Ishikawa (cell line): ENCODE measurements around the gene TAS2R30.

Experiments
- CEBPB ChIP-seq: IDR thresholded peaks from 2 replicates; pipeline ENCODE4 v1.6.1; 2012
- CREB1 ChIP-seq: IDR thresholded peaks from 2 replicates; pipeline ENCODE4 v1.6.1; 2012; ENCODE audit warnings: low read depth
- EGR1 ChIP-seq: IDR thresholded peaks from 2 replicates; pipeline ENCODE4 v1.6.1; 2012
- EP300 ChIP-seq: IDR thresholded peaks from 2 replicates; pipeline ENCODE4 v1.6.1; 2012; ENCODE audit warnings: borderline replicate concordance
- FOXM1 ChIP-seq: IDR thresholded peaks from 2 replicates; pipeline ENCODE4 v1.6.1; 2012; ENCODE audit warnings: low read depth, borderline replicate concordance
- MAX ChIP-seq: IDR thresholded peaks from 2 replicates; pipeline ENCODE4 v1.6.1; 2012
- RAD21 ChIP-seq: IDR thresholded peaks from 2 replicates; pipeline ENCODE4 v1.6.1; 2012; ENCODE audit warnings: low read depth
- TAF1 ChIP-seq: IDR thresholded peaks from 2 replicates; pipeline ENCODE4 v1.6.1; 2012; ENCODE audit warnings: low read depth, mild to moderate bottlenecking
- TCF12 ChIP-seq: IDR thresholded peaks from 2 replicates; pipeline ENCODE4 v1.6.1; 2012; ENCODE audit warnings: low read depth
- TEAD4 ChIP-seq: IDR thresholded peaks from 2 replicates; pipeline ENCODE4 v1.6.1; 2012
- YY1 ChIP-seq: IDR thresholded peaks from 2 replicates; pipeline ENCODE4 v1.6.1; 2012; ENCODE audit warnings: low read depth
- ZBTB7A ChIP-seq: IDR thresholded peaks from 2 replicates; pipeline ENCODE4 v1.6.1; 2012; ENCODE audit warnings: low read depth
- TF ChIP-seq, protein P1 (sequence below): IDR thresholded peaks from 2 replicates; pipeline ENCODE4 v1.6.1; 2012; ENCODE audit warnings: low read depth, mild to moderate bottlenecking

DNA sequence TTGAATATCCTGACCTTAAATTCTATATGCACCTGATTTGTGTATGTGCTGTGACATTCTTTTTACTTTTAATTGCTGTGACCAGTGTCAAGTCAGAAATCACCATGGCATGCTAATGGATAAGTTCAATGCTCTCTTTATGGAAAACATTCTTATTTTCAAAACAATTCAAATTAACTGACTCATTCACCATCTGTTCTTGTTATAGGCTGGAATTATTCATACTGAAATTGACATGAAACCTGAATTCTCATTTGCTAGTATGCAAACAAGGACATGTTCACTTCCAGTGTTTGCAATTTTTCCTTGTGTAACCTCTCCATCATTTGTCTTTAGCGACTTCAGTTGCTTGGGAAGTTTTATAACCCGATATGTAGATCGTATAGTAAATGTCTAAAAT is at the start of gene TAS2R30:
- TF ChIP-seq EP300 (no peak), RAD21 (no peak), ZBTB7A (no peak), FOXM1 (no peak), CREB1 (no peak), TAF1 (no peak), CEBPB (no peak), TEAD4 (no peak), MAX (no peak), EGR1 (no peak), TCF12 (no peak), YY1 (no peak)
- TF ChIP-seq, protein P1, sequence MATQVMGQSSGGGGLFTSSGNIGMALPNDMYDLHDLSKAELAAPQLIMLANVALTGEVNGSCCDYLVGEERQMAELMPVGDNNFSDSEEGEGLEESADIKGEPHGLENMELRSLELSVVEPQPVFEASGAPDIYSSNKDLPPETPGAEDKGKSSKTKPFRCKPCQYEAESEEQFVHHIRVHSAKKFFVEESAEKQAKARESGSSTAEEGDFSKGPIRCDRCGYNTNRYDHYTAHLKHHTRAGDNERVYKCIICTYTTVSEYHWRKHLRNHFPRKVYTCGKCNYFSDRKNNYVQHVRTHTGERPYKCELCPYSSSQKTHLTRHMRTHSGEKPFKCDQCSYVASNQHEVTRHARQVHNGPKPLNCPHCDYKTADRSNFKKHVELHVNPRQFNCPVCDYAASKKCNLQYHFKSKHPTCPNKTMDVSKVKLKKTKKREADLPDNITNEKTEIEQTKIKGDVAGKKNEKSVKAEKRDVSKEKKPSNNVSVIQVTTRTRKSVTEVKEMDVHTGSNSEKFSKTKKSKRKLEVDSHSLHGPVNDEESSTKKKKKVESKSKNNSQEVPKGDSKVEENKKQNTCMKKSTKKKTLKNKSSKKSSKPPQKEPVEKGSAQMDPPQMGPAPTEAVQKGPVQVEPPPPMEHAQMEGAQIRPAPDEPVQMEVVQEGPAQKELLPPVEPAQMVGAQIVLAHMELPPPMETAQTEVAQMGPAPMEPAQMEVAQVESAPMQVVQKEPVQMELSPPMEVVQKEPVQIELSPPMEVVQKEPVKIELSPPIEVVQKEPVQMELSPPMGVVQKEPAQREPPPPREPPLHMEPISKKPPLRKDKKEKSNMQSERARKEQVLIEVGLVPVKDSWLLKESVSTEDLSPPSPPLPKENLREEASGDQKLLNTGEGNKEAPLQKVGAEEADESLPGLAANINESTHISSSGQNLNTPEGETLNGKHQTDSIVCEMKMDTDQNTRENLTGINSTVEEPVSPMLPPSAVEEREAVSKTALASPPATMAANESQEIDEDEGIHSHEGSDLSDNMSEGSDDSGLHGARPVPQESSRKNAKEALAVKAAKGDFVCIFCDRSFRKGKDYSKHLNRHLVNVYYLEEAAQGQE: no peak
